Endothelial cell of umbilical vein (primary cell): Measurements from ENCODE around the gene UBE2E3. TPM values are rescaled to one million over a fixed set of nuclear protein-coding genes. Genes with fewer than 3 reads are reported as not detected.

ENCODE experiments used
- BruUV-seq: library from RNA; stranded (reverse); fragments of 400-500 nt; replicated peaks from 2 replicates; lab custom pipeline; 2021; lab: Mats Ljungman, UMichigan
- CTCF ChIA-PET: fragments of 300-600, 350-600 bp; sonication (Branson Sonifier 250); formaldehyde crosslinking; loops from one replicate; lab custom pipeline; 2021; ENCODE audit warnings: antibody characterized with exemption, inconsistent platforms; lab: Charles Lee
- POLR2A ChIA-PET: fragments of 300-600, 350-600 bp; sonication (Branson Sonifier 250); formaldehyde crosslinking; loops from one replicate; lab custom pipeline; 2021; ENCODE audit warnings: antibody characterized with exemption, inconsistent platforms; lab: Charles Lee
- DNase-seq: peaks from one replicate; pipeline ENCODE4 v3.0.0-alpha.2; 2011; ENCODE audit warnings: low read depth, low spot score
- FAIRE-seq: peaks from 2 replicates; lab custom pipeline; 2011; peaks lifted over from hg19 to GRCh38; lab: Jason Lieb, UNC
- H2AFZ ChIP-seq: 2 replicates; pipeline ENCODE4 v1.6.0; 2012; ENCODE audit warnings: low read depth, low read length, control low read depth, inconsistent platforms
- H3K27ac ChIP-seq: 2 replicates; pipeline ENCODE4 v1.5.1; 2011; ENCODE audit warnings: low read depth, mild to moderate bottlenecking, control low read depth, low read length, moderate library complexity; ENCODE audit not compliant: insufficient read depth
- H3K27me3 ChIP-seq, 2 experiments: 2 replicates each; pipeline versions ENCODE4 v1.6.0 to v1.6.1; 2011; ENCODE audit warnings: low read length in 2 of 2, mixed read lengths in 1 of 2; ENCODE audit not compliant: control insufficient read depth in 2 of 2, insufficient read depth in 2 of 2
- H3K36me3 ChIP-seq, 2 experiments: 2 replicates in 1 of 2; 3 replicates in 1 of 2; pipeline ENCODE4 v1.5.1; 2011; ENCODE audit warnings: low read length in 2 of 2, mild to moderate bottlenecking in 1 of 2, moderate library complexity in 1 of 2; ENCODE audit not compliant: control insufficient read depth in 2 of 2, insufficient read depth in 2 of 2; ENCODE audit errors: extremely low read depth in 1 of 2
- H3K4me1 ChIP-seq: 3 replicates; pipeline ENCODE4 v1.5.1; 2011; ENCODE audit warnings: mild to moderate bottlenecking, low read length; ENCODE audit not compliant: control insufficient read depth, insufficient read depth; ENCODE audit errors: extremely low read depth
- H3K4me2 ChIP-seq: 2 replicates; pipeline ENCODE4 v1.6.1; 2011; ENCODE audit warnings: low read length, control low read depth, mixed read lengths; ENCODE audit not compliant: insufficient read depth
- H3K4me3 ChIP-seq, 3 experiments: fragments of 200-600 bp in 1 of 3; sonication (generic), shearing (Covaris generic) in 1 of 3; replicated peaks in 1 of 3; 2 replicates each; pipeline ENCODE4 v1.5.1; 2011 to 2016; ENCODE audit warnings: control low read depth in 3 of 3, low read length in 3 of 3, mild to moderate bottlenecking in 2 of 3, inconsistent platforms in 1 of 3, low read depth in 1 of 3, moderate library complexity in 1 of 3; ENCODE audit not compliant: insufficient read depth in 1 of 3
- H3K79me2 ChIP-seq: 2 replicates; pipeline ENCODE4 v1.6.0; 2012; ENCODE audit warnings: low read length, inconsistent platforms; ENCODE audit not compliant: control insufficient read depth, insufficient read depth
- H3K9ac ChIP-seq: replicated peaks from 2 replicates; pipeline ENCODE3; 2011; ENCODE audit warnings: low read length, control low read depth; ENCODE audit not compliant: insufficient read depth; ENCODE audit errors: extremely low read depth
- H3K9me1 ChIP-seq: replicated peaks from 3 replicates; pipeline ENCODE4 v1.6.0; 2011; ENCODE audit warnings: mild to moderate bottlenecking, low read length; ENCODE audit not compliant: control insufficient read depth, insufficient read depth; ENCODE audit errors: extremely low read depth
- H3K9me3 ChIP-seq: replicated peaks from 2 replicates; pipeline ENCODE4 v1.5.1; 2012; ENCODE audit warnings: low read length, inconsistent platforms; ENCODE audit not compliant: control insufficient read depth, insufficient read depth
- H4K20me1 ChIP-seq: replicated peaks from 2 replicates; pipeline ENCODE3; 2011; ENCODE audit warnings: mild to moderate bottlenecking, low read length; ENCODE audit not compliant: control insufficient read depth, insufficient read depth; ENCODE audit errors: extremely low read depth
- CTCF ChIP-seq, 2 donors: IDR thresholded peaks; 1 replicate in 1 of 2; 2 replicates in 1 of 2; pipeline ENCODE4 v1.5.1; 2011; ENCODE audit warnings: low read length in 2 of 2, mild to moderate bottlenecking in 2 of 2, moderate library complexity in 2 of 2, control low read depth in 1 of 2, inconsistent platforms in 1 of 2, low read depth in 1 of 2; ENCODE audit not compliant: insufficient read depth in 1 of 2; ENCODE audit errors: extremely low read depth in 1 of 2
- EZH2 ChIP-seq: IDR thresholded peaks from 2 replicates; pipeline ENCODE4 v1.6.1; 2012; ENCODE audit warnings: borderline replicate concordance, low read depth, mild to moderate bottlenecking, moderate library complexity, low read length, inconsistent platforms; ENCODE audit not compliant: severe bottlenecking
- FOS ChIP-seq: IDR thresholded peaks from 2 replicates; pipeline ENCODE4 v1.6.1; 2011; ENCODE audit warnings: mild to moderate bottlenecking, low read length, moderate library complexity, borderline replicate concordance; ENCODE audit not compliant: insufficient read depth
- GATA2 ChIP-seq: IDR thresholded peaks from 2 replicates; pipeline ENCODE4 v1.7.0; 2011; ENCODE audit warnings: low read depth, mild to moderate bottlenecking, moderate library complexity, mixed read lengths, low read length; ENCODE audit not compliant: insufficient read length, insufficient read depth
- JUN ChIP-seq: IDR thresholded peaks from 2 replicates; pipeline ENCODE4 v1.6.1; 2011; ENCODE audit warnings: borderline replicate concordance, low read depth; ENCODE audit not compliant: insufficient read length, insufficient read depth
- MYC ChIP-seq: IDR thresholded peaks from one replicate; pipeline ENCODE4 v1.6.1; 2011; ENCODE audit warnings: mild to moderate bottlenecking, low read depth, low read length
- POLR2A ChIP-seq: IDR thresholded peaks from 2 replicates; pipeline ENCODE4 v1.6.1; 2012; ENCODE audit warnings: low read depth, mild to moderate bottlenecking, control low read depth, low read length
- POLR2AphosphoS5 ChIP-seq: IDR thresholded peaks from 2 replicates; pipeline ENCODE4 v1.6.1; 2012; ENCODE audit warnings: low read depth, mild to moderate bottlenecking, control low read depth, low read length, moderate library complexity; ENCODE audit not compliant: insufficient read depth
- dilution Hi-C: fragments of 300-500 bp; cut with MboI; formaldehyde crosslinking; loops from one replicate; pipeline ENCODE4 v1.15.0; 2019; ENCODE audit warnings: low sequenced_read_pairs; ENCODE audit not compliant: extremely low pct_ligation_motif_present
- intact Hi-C: fragments of 100-400 bp; cut with micrococcal nuclease; formaldehyde crosslinking; loops from one replicate; pipeline ENCODE4 v1.10.0; 2022
- polyA plus RNA-seq, 4 experiments: library from polyadenylated mRNA; depleted of rRNA in 3 of 4; stranded (reverse) in 3 of 4; unstranded in 1 of 4; fragments of >200 nt; gene quantifications; 2 replicates each; pipeline versions ENCODE4 v1.2.1 to v1.2.3, GENCODE V29; 2011 to 2012; ENCODE audit warnings: missing spikeins in 1 of 4
- total RNA-seq: library from RNA; stranded (reverse); gene quantifications from 2 replicates; pipeline ENCODE4 v1.2.3, GENCODE V29; 2021
- TF ChIP-seq, protein P1 (sequence below): IDR thresholded peaks from 2 replicates; pipeline ENCODE4 v1.6.1; 2011; ENCODE audit not compliant: insufficient read depth, insufficient read length

UBE2E3 gene
- total and polyA plus RNA-seq, 2 donors (not counting 3 experiments of a cell fraction or from before 2014, with no cell fraction given): 81.5 to 107 TPM

- no TSS peak for BruUV-seq
- no peak for FAIRE-seq
- Histone ChIP-seq H3K9me3 (no peaks in the 10 kb centered on the region), H3K4me1 (no peaks in the 10 kb centered on the region), H4K20me1 (no peaks in the 10 kb centered on the region), H3K36me3 (no peaks in the 10 kb centered on the region), H3K9me1 (no peaks in the 10 kb centered on the region), H3K9ac (no peak overlapping the region), H2AFZ (no peak overlapping the region), H3K4me2 (no peak overlapping the region), H3K79me2 (no peaks in the 10 kb centered on the region), H3K27me3 (peaks cover 2% of the 10 kb centered on the region in 2 experiments), H3K4me3 (no peak overlapping the region), H3K27ac (no peak overlapping the region)
- intact Hi-C loops: no loop called here
- TF ChIP-seq FOS (no peak), GATA2 (no peak), POLR2A (no peak), EZH2 (no peak), JUN (no peak), MYC (no peak), CTCF (IDR thresholded peaks at IDR 0.05; ENCODE audit: extremely low read depth in 1 of 2, insufficient read depth in 1 of 2, low read depth in 1 of 2, low read length in 2 of 2) (no peak), POLR2AphosphoS5 (no peak)
- TF ChIP-seq, protein P1, sequence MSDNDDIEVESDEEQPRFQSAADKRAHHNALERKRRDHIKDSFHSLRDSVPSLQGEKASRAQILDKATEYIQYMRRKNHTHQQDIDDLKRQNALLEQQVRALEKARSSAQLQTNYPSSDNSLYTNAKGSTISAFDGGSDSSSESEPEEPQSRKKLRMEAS: no peak
- dilution Hi-C loops: no loop called here
- ChIA-PET POLR2A (no interaction called here), CTCF (no interaction called here)
- no peak for DNase-seq
Observed at GRCh38 chr2:180949896-180950295, 30.5 kb upstream of the UBE2E3 start.
